GM18499 (cell line): ENCODE data around the gene RUVBL1.

Experiments used
- ATAC-seq: cut with Tn5 transposase; IDR thresholded peaks from one replicate; pipeline ENCODE4 v1.9.1; 2021; ENCODE audit warnings: moderate number of reproducible peaks; ENCODE audit not compliant: insufficient read depth, unreplicated experiment

Gene RUVBL1

GRCh38 chr3:128143496-128143895, 19.9 kb upstream of the RUVBL1 start:
- no peak for ATAC-seq

- ATAC-seq, result no peak
Measured at GRCh38 chr3:128133273-128133883, 9.8 kb upstream of the RUVBL1 start.

GRCh38 chr3:128131897-128132646, 8.5 kb upstream of the RUVBL1 start:
- no peak for ATAC-seq

GRCh38 chr3:128128251-128128650, 4.6 kb upstream of the RUVBL1 start:
- ATAC-seq, result no peak

- ATAC-seq, result no peak
Measured at GRCh38 chr3:128127236-128127635, 3.6 kb upstream of the RUVBL1 start.

- ATAC-seq, result no peak
Measured at GRCh38 chr3:128123156-128123537, 465 bp downstream of the RUVBL1 start.

GRCh38 chr3:128122013-128122412, 1.6 kb downstream of the RUVBL1 start:
- ATAC-seq, result no peak

- no peak for ATAC-seq
Measured at GRCh38 chr3:128113817-128114794, 9.5 kb downstream of the RUVBL1 start.

- ATAC-seq, result no peak
Measured at GRCh38 chr3:128112357-128112968, 11.1 kb downstream of the RUVBL1 start.

GRCh38 chr3:128111147-128111546, 12.5 kb downstream of the RUVBL1 start:
- ATAC-seq, result no peak

GRCh38 chr3:128107834-128108233, 15.8 kb downstream of the RUVBL1 start:
- no peak for ATAC-seq

GRCh38 chr3:128103136-128103676, 20.4 kb downstream of the RUVBL1 start:
- no peak for ATAC-seq

- no peak for ATAC-seq
Measured at GRCh38 chr3:128100638-128101037, 23.0 kb downstream of the RUVBL1 start.

GRCh38 chr3:128100161-128100560, 23.5 kb downstream of the RUVBL1 start:
- no peak for ATAC-seq

GRCh38 chr3:128098234-128098633, 25.4 kb downstream of the RUVBL1 start:
- ATAC-seq, result no peak

- ATAC-seq, result no peak
Measured at GRCh38 chr3:128095222-128095703, 28.3 kb downstream of the RUVBL1 start.

GRCh38 chr3:128094295-128095151, 29.1 kb downstream of the RUVBL1 start:
- no peak for ATAC-seq

- ATAC-seq, result no peak
Measured at GRCh38 chr3:128091586-128091985, 32.0 kb downstream of the RUVBL1 start.

GRCh38 chr3:128089135-128089534, 34.5 kb downstream of the RUVBL1 start:
- no peak for ATAC-seq
